H1 (cell line): ENCODE results near the gene PCAT7. TPM values are rescaled to one million over a fixed set of nuclear protein-coding genes. Genes with fewer than 3 reads are reported as not detected.

Experiments
- CTCF ChIA-PET: fragments of 300-600 bp; sonication (Branson Sonifier 250); formaldehyde crosslinking; loops from one replicate; lab custom pipeline; 2021; ENCODE audit not compliant: partially characterized antibody; lab: Charles Lee
- POLR2A ChIA-PET: fragments of 300-600 bp; sonication (Branson Sonifier 250); formaldehyde crosslinking; loops from one replicate; lab custom pipeline; 2021; ENCODE audit warnings: inconsistent platforms; ENCODE audit not compliant: partially characterized antibody; lab: Charles Lee
- DNase-seq, 2 experiments: peaks; one replicate each; pipeline versions ENCODE4 v3.0.0 to v3.0.0-alpha.2; 2010 to 2022; ENCODE audit warnings: low spot score in 2 of 2, low read depth in 1 of 2, mixed read lengths in 1 of 2
- FAIRE-seq: peaks from 2 replicates; lab custom pipeline; 2011; peaks lifted over from hg19 to GRCh38; lab: Jason Lieb, UNC
- H2AFZ ChIP-seq: 2 replicates; pipeline ENCODE4 v1.8.1; 2012; ENCODE audit warnings: low read length, inconsistent platforms
- H2AK5ac ChIP-seq: 2 replicates; pipeline ENCODE4 v1.6.1; 2013; ENCODE audit warnings: low read depth, low read length
- H2BK120ac ChIP-seq: replicated peaks from 2 replicates; pipeline ENCODE3; 2013; ENCODE audit warnings: low read depth, low read length, inconsistent platforms
- H2BK12ac ChIP-seq: 2 replicates; pipeline ENCODE4 v1.6.1; 2013; ENCODE audit warnings: low read depth, low read length
- H2BK15ac ChIP-seq: 2 replicates; pipeline ENCODE4 v1.6.1; 2013; ENCODE audit warnings: low read length
- H2BK20ac ChIP-seq: 2 replicates; pipeline ENCODE4 v1.6.1; 2013; ENCODE audit warnings: low read length
- H2BK5ac ChIP-seq: 2 replicates; pipeline ENCODE4 v1.6.1; 2013; ENCODE audit warnings: low read depth, low read length
- H3K14ac ChIP-seq: 2 replicates; pipeline ENCODE4 v1.6.1; 2013; ENCODE audit warnings: inconsistent platforms; ENCODE audit not compliant: insufficient read length
- H3K18ac ChIP-seq: 2 replicates; pipeline ENCODE4 v1.6.1; 2013; ENCODE audit warnings: low read length; ENCODE audit errors: extremely low read depth
- H3K23ac ChIP-seq: 2 replicates; pipeline ENCODE4 v1.6.1; 2013; ENCODE audit warnings: inconsistent platforms; ENCODE audit not compliant: insufficient read length
- H3K23me2 ChIP-seq: 2 replicates; pipeline ENCODE4 v1.6.1; 2013; ENCODE audit warnings: low read depth, low read length
- H3K27ac ChIP-seq: 2 replicates; pipeline ENCODE4 v1.6.1; 2011; ENCODE audit warnings: low read depth, low read length, inconsistent platforms
- H3K27me3 ChIP-seq, 4 experiments: replicated peaks in 1 of 4; 1 replicate in 1 of 4; 2 replicates in 3 of 4; pipeline versions ENCODE4 v1.6.1 to v1.8.1; 2011 to 2013; ENCODE audit warnings: low read length in 3 of 4, mild to moderate bottlenecking in 3 of 4, inconsistent platforms in 2 of 4, mixed read lengths in 2 of 4, moderate library complexity in 1 of 4; ENCODE audit not compliant: control insufficient read depth in 3 of 4, insufficient read depth in 3 of 4; ENCODE audit errors: extremely low read depth in 1 of 4
- H3K36me3 ChIP-seq, 4 experiments: 2 replicates each; pipeline versions ENCODE4 v1.6.1 to v1.8.1; 2011 to 2013; ENCODE audit warnings: mild to moderate bottlenecking in 4 of 4, low read length in 3 of 4, moderate library complexity in 2 of 4, control low read depth in 1 of 4, inconsistent platforms in 1 of 4; ENCODE audit not compliant: insufficient read depth in 4 of 4, control insufficient read depth in 2 of 4
- H3K4ac ChIP-seq: replicated peaks from 2 replicates; pipeline ENCODE3; 2013; ENCODE audit warnings: low read length, low read depth, mixed read lengths, inconsistent platforms; ENCODE audit not compliant: insufficient read length
- H3K4me1 ChIP-seq, 4 experiments: replicated peaks in 1 of 4; 1 replicate in 1 of 4; 2 replicates in 3 of 4; pipeline versions ENCODE4 v1.6.1 to v1.8.1; 2011 to 2013; ENCODE audit warnings: low read length in 3 of 4, inconsistent platforms in 2 of 4, mixed read lengths in 1 of 4; ENCODE audit not compliant: insufficient read depth in 4 of 4, control insufficient read depth in 3 of 4
- H3K4me2 ChIP-seq, 2 experiments: 2 replicates each; pipeline versions ENCODE4 v1.6.1 to v1.8.1; 2011 to 2013; ENCODE audit warnings: low read depth in 2 of 2, low read length in 2 of 2, control low read depth in 1 of 2, inconsistent platforms in 1 of 2, mild to moderate bottlenecking in 1 of 2; ENCODE audit not compliant: insufficient read depth in 1 of 2
- H3K4me3 ChIP-seq, 4 experiments: fragments of 200-600, 300-600 bp in 1 of 4; sonication (generic), shearing (Covaris generic), sonication (Bioruptor Twin) in 1 of 4; 2 replicates each; pipeline versions ENCODE4 v1.5.1 to v1.8.1; 2011 to 2016; ENCODE audit warnings: low read length in 4 of 4, low read depth in 3 of 4, control low read depth in 2 of 4, inconsistent platforms in 2 of 4, mild to moderate bottlenecking in 2 of 4, mixed read lengths in 1 of 4, moderate library complexity in 1 of 4; ENCODE audit not compliant: insufficient read depth in 2 of 4; ENCODE audit errors: extremely low read depth in 1 of 4
- H3K56ac ChIP-seq: replicated peaks from 2 replicates; pipeline ENCODE3; 2013; ENCODE audit warnings: low read depth, mild to moderate bottlenecking, mixed read lengths, low read length, inconsistent platforms; ENCODE audit not compliant: insufficient read length
- H3K79me1 ChIP-seq: 2 replicates; pipeline ENCODE4 v1.6.1; 2013; ENCODE audit warnings: low read depth, low read length, control low read depth
- H3K79me2 ChIP-seq, 2 experiments: 2 replicates each; pipeline versions ENCODE4 v1.6.1 to v1.8.1; 2012 to 2013; ENCODE audit warnings: low read length in 2 of 2, mild to moderate bottlenecking in 2 of 2, inconsistent platforms in 1 of 2; ENCODE audit not compliant: insufficient read depth in 2 of 2, control insufficient read depth in 1 of 2
- H3K9ac ChIP-seq, 4 experiments: replicated peaks in 1 of 4; 1 replicate in 1 of 4; 2 replicates in 3 of 4; pipeline versions ENCODE4 v1.6.1 to v1.8.1; 2011 to 2013; ENCODE audit warnings: low read depth in 3 of 4, low read length in 3 of 4, control low read depth in 2 of 4, mild to moderate bottlenecking in 2 of 4, moderate library complexity in 2 of 4, inconsistent platforms in 1 of 4; ENCODE audit errors: extremely low read depth in 1 of 4
- H3K9me3 ChIP-seq, 2 experiments: 2 replicates each; pipeline versions ENCODE4 v1.6.1 to v1.8.1; 2012 to 2013; ENCODE audit warnings: mild to moderate bottlenecking in 2 of 2, moderate library complexity in 2 of 2, control low read depth in 1 of 2, inconsistent platforms in 1 of 2, low read depth in 1 of 2, low read length in 1 of 2, mixed read lengths in 1 of 2; ENCODE audit not compliant: insufficient read depth in 2 of 2
- H4K20me1 ChIP-seq, 2 experiments: replicated peaks in 1 of 2; 2 replicates each; pipeline versions ENCODE3 to v1.8.1; 2011 to 2013; ENCODE audit warnings: inconsistent platforms in 2 of 2, low read length in 2 of 2, mild to moderate bottlenecking in 1 of 2; ENCODE audit not compliant: insufficient read depth in 2 of 2, control insufficient read depth in 1 of 2
- H4K5ac ChIP-seq: 2 replicates; pipeline ENCODE4 v1.6.1; 2013; ENCODE audit warnings: low read length, low read depth, mixed read lengths, inconsistent platforms; ENCODE audit not compliant: insufficient read length
- H4K8ac ChIP-seq: 2 replicates; pipeline ENCODE4 v1.8.0; 2013; ENCODE audit warnings: mild to moderate bottlenecking, moderate library complexity, low read length, inconsistent platforms; ENCODE audit not compliant: insufficient read depth; ENCODE audit errors: extremely low read depth
- H4K91ac ChIP-seq: replicated peaks from 2 replicates; pipeline ENCODE3; 2013; ENCODE audit warnings: low read length, mixed read lengths, inconsistent platforms; ENCODE audit not compliant: insufficient read length
- CBX5 ChIP-seq: fragments of 300-800, 300-1000 bp; sonication (generic); IDR thresholded peaks from 2 replicates; pipeline ENCODE4 v1.7.1; 2016; ENCODE audit warnings: antibody characterized with exemption, low read length, low read depth
- HDAC2 ChIP-seq, 2 experiments: fragments of 300-600 bp in 1 of 2; sonication (generic) in 1 of 2; IDR thresholded peaks; 2 replicates each; pipeline ENCODE4 v1.6.1; 2011 to 2012; ENCODE audit warnings: low read depth in 2 of 2, low read length in 2 of 2, mild to moderate bottlenecking in 2 of 2, moderate library complexity in 2 of 2, borderline replicate concordance in 1 of 2, inconsistent platforms in 1 of 2
- RAD21 ChIP-seq, 2 experiments: IDR thresholded peaks in 1 of 2; conservative IDR thresholded peaks in 1 of 2; 2 replicates each; pipeline ENCODE4 v1.6.1; 2011; ENCODE audit warnings: low read depth in 2 of 2, low read length in 2 of 2, improper control_type of control experiment in 1 of 2, inconsistent platforms in 1 of 2, mild to moderate bottlenecking in 1 of 2, moderate library complexity in 1 of 2
- RXRA ChIP-seq: IDR thresholded peaks from 2 replicates; pipeline ENCODE4 v1.6.1; 2011; ENCODE audit warnings: low read depth, mild to moderate bottlenecking, low read length, moderate library complexity; ENCODE audit not compliant: insufficient read depth
- SRF ChIP-seq: IDR thresholded peaks from 2 replicates; pipeline ENCODE4 v1.6.1; 2011; ENCODE audit warnings: mild to moderate bottlenecking, low read depth, low read length, moderate library complexity
- TCF12 ChIP-seq: IDR thresholded peaks from 2 replicates; pipeline ENCODE4 v1.6.1; 2011; ENCODE audit warnings: low read depth, mild to moderate bottlenecking, low read length
- ZNF274 ChIP-seq: IDR thresholded peaks from 2 replicates; pipeline ENCODE4 v1.7.0; 2012; ENCODE audit warnings: low read length, borderline replicate concordance; ENCODE audit errors: extremely low read depth
- WGBS, 2 experiments: shearing (Covaris generic) in 1 of 2; methylation state at CpG; one replicate each; pipeline versions ENCODE4 v1.1.6 to v1.1.7; 2013 to 2015; ENCODE audit warnings: low lambda C conversion rate in 2 of 2, mixed read lengths in 2 of 2, inconsistent platforms in 1 of 2, low coverage in 1 of 2, missing lambda C conversion rate in 1 of 2; ENCODE audit not compliant: insufficient replicate concordance in 2 of 2, insufficient coverage in 1 of 2, insufficient read length in 1 of 2; ENCODE audit errors: extremely low coverage in 1 of 2, missing lambda C conversion rate in 1 of 2; 5-methylcytosine and 5-hydroxymethylcytosine counted together
- polyA plus RNA-seq, 7 experiments: library from polyadenylated mRNA; depleted of rRNA in 3 of 7; stranded (reverse) in 5 of 7; unstranded in 2 of 7; fragments of >200 nt in 5 of 7; fragments of 200-250 nt in 2 of 7; gene quantifications; 1 replicate in 5 of 7; 2 replicates in 1 of 7; 4 replicates in 1 of 7; pipeline versions ENCODE4 v1.2.1 to v1.2.3, GENCODE V29; 2011 to 2013; ENCODE audit warnings: missing spikeins in 2 of 7, mixed read lengths in 2 of 7
- total RNA-seq: library from RNA; stranded (reverse); fragmentation: NEBNext Ultra II Directional; extraction: Animal tissue kit (Norgen Biotek cat#: 25700); gene quantifications from 2 replicates; pipeline ENCODE4 v1.2.1, GENCODE V29; 2021

Gene PCAT7
- total and polyA plus RNA-seq, 2 of the 8 experiments (the other 6 are each of a cell fraction or from before 2014, with no cell fraction given): 3.2 to 4.1 TPM

- no peak overlapping the region for H4K5ac ChIP-seq
- 89% methylated on average over 7 of the region's 7 CpGs; no CpG with 5 or more reads in 1 of the 2 experiments for WGBS, 2 experiments
- DNase-seq: no peak
- TF ChIP-seq TCF12: no peak
- TF ChIP-seq SRF: no peak
- TF ChIP-seq CBX5: no peak
- TF ChIP-seq ZNF274: no peak
- TF ChIP-seq RXRA: no peak
- TF ChIP-seq RAD21 (IDR thresholded peaks at IDR 0.05 in 1 of 2, conservative IDR thresholded peaks at IDR 0.05 in 1 of 2; ENCODE audit: low read depth in 2 of 2, low read length in 2 of 2): no peak
- no peak for TF ChIP-seq HDAC2 (IDR thresholded peaks at IDR 0.05; ENCODE audit: borderline replicate concordance in 1 of 2, low read depth in 2 of 2, low read length in 2 of 2)
- H2BK120ac ChIP-seq: no peak overlapping the region
- H2BK5ac ChIP-seq: no peak overlapping the region
- H3K9ac ChIP-seq: no peak overlapping the region
- H3K4me1 ChIP-seq: peaks cover 0 to 3% (median 1%) of the 10 kb centered on the region in 4 experiments; a peak in 3 of 7 replicates
- POLR2A ChIA-PET: no interaction called here
- H3K9me3 ChIP-seq: no peaks in the 10 kb centered on the region
- no peak overlapping the region for H3K27ac ChIP-seq
- no peak overlapping the region for H3K18ac ChIP-seq
- no peak overlapping the region for H2BK20ac ChIP-seq
- no peak overlapping the region for H2BK15ac ChIP-seq
- H3K4me3 ChIP-seq: no peak overlapping the region
- no peak overlapping the region for H4K91ac ChIP-seq
- no peak overlapping the region for H3K56ac ChIP-seq
- H3K23ac ChIP-seq: no peak overlapping the region
- H2AK5ac ChIP-seq: no peak overlapping the region
- no peaks in the 10 kb centered on the region for H3K79me2 ChIP-seq
- H4K20me1 ChIP-seq: no peaks in the 10 kb centered on the region
- no peak overlapping the region for H4K8ac ChIP-seq
- H3K27me3 ChIP-seq: no peaks in the 10 kb centered on the region
- H3K79me1 ChIP-seq: no peaks in the 10 kb centered on the region
- no peak overlapping the region for H3K14ac ChIP-seq
- no peak overlapping the region for H2BK12ac ChIP-seq
- H3K4ac ChIP-seq: no peak overlapping the region
- no peaks in the 10 kb centered on the region for H3K23me2 ChIP-seq
- no peak overlapping the region for H2AFZ ChIP-seq
- no peak for FAIRE-seq
- no peaks in the 10 kb centered on the region for H3K36me3 ChIP-seq
- CTCF ChIA-PET: no interaction called here
- no peak overlapping the region for H3K4me2 ChIP-seq
Observed at GRCh38 chr9:94599102-94599501, 44.2 kb downstream of the PCAT7 start.
